ENCODE results near the gene PLEKHA5.
"Not testable (repeated sequence)": the region's sequence is repeated elsewhere in the genome, so short reads cannot be mapped to it uniquely, and the experiment has no call there.

The PLEKHA5 gene

GRCh38 chr12:19285793-19286448 is 156.4 kb downstream of the PLEKHA5 start:
- DNase-seq = no peak

GRCh38 chr12:19287302-19287701 is 157.8 kb downstream of the PLEKHA5 start:
- DNase-seq = no peak

- no peak for DNase-seq
Measured at GRCh38 chr12:19288161-19288560, 158.6 kb downstream of the PLEKHA5 start.

GRCh38 chr12:19288603-19289244 is 159.2 kb downstream of the PLEKHA5 start:
- DNase-seq = peak; percentile 47

GRCh38 chr12:19298836-19299605 is 169.5 kb downstream of the PLEKHA5 start:
- no peak for DNase-seq

- DNase-seq = no peak
Measured at GRCh38 chr12:19299765-19300164, 170.2 kb downstream of the PLEKHA5 start.

- DNase-seq = no peak
Measured at GRCh38 chr12:19301223-19301622, 171.7 kb downstream of the PLEKHA5 start.

- no peak for DNase-seq
Measured at GRCh38 chr12:19301688-19302087, 172.2 kb downstream of the PLEKHA5 start.

- no peak for DNase-seq
Measured at GRCh38 chr12:19302100-19302640, 172.6 kb downstream of the PLEKHA5 start.

- no peak for DNase-seq
Measured at GRCh38 chr12:19303496-19303895, 174.0 kb downstream of the PLEKHA5 start.

- DNase-seq = no peak
Measured at GRCh38 chr12:19304149-19304750, 174.7 kb downstream of the PLEKHA5 start.

- DNase-seq = not testable (repeated sequence)
Measured at GRCh38 chr12:19305621-19306020, 176.1 kb downstream of the PLEKHA5 start.

GRCh38 chr12:19306366-19306765 is 176.8 kb downstream of the PLEKHA5 start:
- DNase-seq = no peak

GRCh38 chr12:19307451-19307850 is 177.9 kb downstream of the PLEKHA5 start:
- no peak for DNase-seq

GRCh38 chr12:19311165-19311564 is 181.6 kb downstream of the PLEKHA5 start:
- no peak for DNase-seq

- DNase-seq = no peak
Measured at GRCh38 chr12:19312637-19313036, 183.1 kb downstream of the PLEKHA5 start.

GRCh38 chr12:19316425-19316824 is 186.9 kb downstream of the PLEKHA5 start:
- no peak for DNase-seq

- no peak for DNase-seq
Measured at GRCh38 chr12:19322376-19322775, 192.8 kb downstream of the PLEKHA5 start.

- no peak for DNase-seq
Measured at GRCh38 chr12:19323805-19324204, 194.3 kb downstream of the PLEKHA5 start.

GRCh38 chr12:19326102-19326501 is 196.6 kb downstream of the PLEKHA5 start:
- no peak for DNase-seq

GRCh38 chr12:19332196-19332595 is 202.7 kb downstream of the PLEKHA5 start:
- DNase-seq = no peak

GRCh38 chr12:19338405-19338804 is 208.9 kb downstream of the PLEKHA5 start:
- no peak for DNase-seq

GRCh38 chr12:19350850-19351249 is 221.3 kb downstream of the PLEKHA5 start:
- DNase-seq = not testable (repeated sequence)

Measured in CD4-positive, alpha-beta T cell treated with Interleukin-4 for 4 hours (primary cell).